CD4-positive, alpha-beta T cell treated with Interferon gamma for 1 hour (primary cell): ENCODE results near the gene DOCK6.
A peak's percentile ranks its signal among the peaks of the same experiment; 100 is the strongest.
"Not testable (repeated sequence)": the region's sequence is repeated elsewhere in the genome, so short reads cannot be mapped to it uniquely, and the experiment has no call there.

ENCODE experiments used
- DNase-seq: peaks from one replicate; pipeline ENCODE4 v3.0.0-alpha.2; 2020

DOCK6 gene

GRCh38 chr19:11169896-11170678 lies 92.2 kb downstream of the DOCK6 start:
- DNase-seq = no peak

GRCh38 chr19:11168568-11168967 lies 93.8 kb downstream of the DOCK6 start:
- DNase-seq = no peak

GRCh38 chr19:11166281-11167142 lies 95.8 kb downstream of the DOCK6 start:
- no peak for DNase-seq

GRCh38 chr19:11165486-11166030 lies 96.8 kb downstream of the DOCK6 start:
- no peak for DNase-seq

GRCh38 chr19:11164879-11165406 lies 97.4 kb downstream of the DOCK6 start:
- no peak for DNase-seq

GRCh38 chr19:11164296-11164695 lies 98.0 kb downstream of the DOCK6 start:
- no peak for DNase-seq

GRCh38 chr19:11160440-11160768 lies 101.9 kb downstream of the DOCK6 start:
- not testable (repeated sequence) for DNase-seq

- no peak for DNase-seq
These were observed 102.5 kb downstream of the DOCK6 start for GRCh38 chr19:11159598-11160439.

- peak; percentile 96 for DNase-seq
These were observed 106.8 kb downstream of the DOCK6 start, which contains the start of gene SPC24 for GRCh38 chr19:11155373-11156120. Gene SPC24, minus strand, starts transcription at chr19:11155782. Its CDS starts 6 bp downstream, at chr19:11155776.

GRCh38 chr19:11154683-11155047 lies 107.7 kb downstream of the DOCK6 start:
- DNase-seq = no peak

- no peak for DNase-seq
These were observed 109.8 kb downstream of the DOCK6 start for GRCh38 chr19:11152318-11153062.

GRCh38 chr19:11151181-11151580 lies 111.1 kb downstream of the DOCK6 start:
- no peak for DNase-seq
